ENCODE results near the gene EIPR1.
"Not testable (repeated sequence)": the region's sequence is repeated elsewhere in the genome, so short reads cannot be mapped to it uniquely, and the experiment has no call there.

The EIPR1 gene

DNA sequence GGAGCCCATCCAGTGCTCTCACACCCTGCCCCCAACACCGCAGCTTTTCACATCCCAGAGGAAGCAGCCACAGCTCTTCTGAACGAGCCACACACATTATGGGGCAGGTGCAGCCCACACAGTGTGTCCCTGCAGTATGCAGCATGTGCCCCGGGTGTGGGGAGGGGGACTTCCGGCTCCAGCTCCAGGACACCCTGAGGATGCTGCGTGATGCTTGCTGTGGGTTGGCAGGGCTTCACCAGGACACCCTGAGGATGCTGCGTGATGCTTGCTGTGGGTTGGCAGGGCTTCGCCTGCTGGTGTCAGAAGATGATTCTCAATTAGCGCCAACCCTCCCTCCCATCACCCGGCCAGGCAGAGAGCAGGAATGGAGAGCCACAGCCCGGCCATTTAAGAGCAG lies 193.9 kb downstream of the EIPR1 start:
- Histone ChIP-seq H3K9me3 (no peaks in the 10 kb centered on the region), H3K4me1 (no peaks in the 10 kb centered on the region), H3K36me3 (peaks cover 6% of the 10 kb centered on the region; the same call in 1 of the 2 replicates), H3K27me3 (no peaks in the 10 kb centered on the region), H3K4me3 (ENCODE audit: low read depth, low read length) (no peak overlapping the region)
- TF ChIP-seq CTCF (IDR thresholded peaks at IDR 0.05; ENCODE audit: low read depth, low read length) = no peak
- DNase-seq = no peak

DNA sequence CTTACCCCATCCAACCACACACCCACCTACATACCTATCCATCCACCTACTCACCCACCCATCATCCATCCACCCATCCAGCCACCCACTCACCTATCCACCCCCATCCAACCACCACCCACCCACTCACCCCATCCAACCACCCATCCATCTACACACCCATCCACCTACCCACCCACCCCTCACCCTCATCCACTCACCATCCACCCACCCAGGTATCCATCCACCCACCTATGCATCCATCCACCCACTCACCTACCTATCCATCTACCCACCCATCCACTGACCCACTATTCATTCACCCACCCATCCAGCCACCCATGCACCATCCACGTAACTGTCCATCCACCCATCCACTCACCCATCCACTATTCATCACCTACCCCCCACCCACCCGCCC lies 194.8 kb downstream of the EIPR1 start:
- Histone ChIP-seq H3K4me3 (ENCODE audit: low read depth, low read length) (no peak overlapping the region), H3K36me3 (peaks cover 6% of the 10 kb centered on the region; the same call in 1 of the 2 replicates), H3K4me1 (no peaks in the 10 kb centered on the region), H3K27me3 (no peaks in the 10 kb centered on the region), H3K9me3 (no peaks in the 10 kb centered on the region)
- TF ChIP-seq CTCF (IDR thresholded peaks at IDR 0.05; ENCODE audit: low read depth, low read length) = no peak
- no peak for DNase-seq

- Histone ChIP-seq H3K4me3 (ENCODE audit: low read depth, low read length) (no peak overlapping the region), H3K9me3 (no peaks in the 10 kb centered on the region), H3K27me3 (no peaks in the 10 kb centered on the region), H3K36me3 (peaks cover 4% of the 10 kb centered on the region; the same call in 1 of the 2 replicates), H3K4me1 (no peaks in the 10 kb centered on the region)
- no peak for DNase-seq
- no peak for TF ChIP-seq CTCF (IDR thresholded peaks at IDR 0.05; ENCODE audit: low read depth, low read length)
Measured at GRCh38 chr2:3181416-3182010, 196.1 kb downstream of the EIPR1 start.

DNA sequence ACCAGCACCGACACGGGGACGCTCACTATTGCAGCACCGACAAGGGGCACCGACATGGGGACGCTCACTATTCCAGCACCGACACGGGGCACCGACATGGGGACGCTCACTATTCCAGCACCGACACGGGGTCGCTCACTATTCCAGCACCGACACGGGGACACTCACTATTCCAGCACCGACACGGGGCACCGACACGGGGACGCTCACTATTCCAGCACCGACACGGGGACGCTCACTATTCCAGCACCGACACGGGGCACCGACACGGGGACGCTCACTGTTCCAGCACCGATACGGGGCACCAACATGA lies 196.8 kb downstream of the EIPR1 start:
- H3K9me3 ChIP-seq; H3K36me3 ChIP-seq; H3K4me3 ChIP-seq (ENCODE audit: low read depth, low read length); H3K4me1 ChIP-seq; H3K27me3 ChIP-seq; DNase-seq: not testable (repeated sequence)

GRCh38 chr2:3180082-3180908 lies 197.3 kb downstream of the EIPR1 start:
- no peak for TF ChIP-seq CTCF (IDR thresholded peaks at IDR 0.05; ENCODE audit: low read depth, low read length)
- no peaks in the 10 kb centered on the region; the same call in 1 of the 2 replicates for H3K36me3 ChIP-seq

GRCh38 chr2:3179626-3180025 lies 198.0 kb downstream of the EIPR1 start:
- H3K36me3 ChIP-seq = no peaks in the 10 kb centered on the region; the same call in 1 of the 2 replicates
- peaks cover 6% of the 10 kb centered on the region for H3K4me1 ChIP-seq

More at GRCh38 chr2:3180082-3180908, 197.3 kb downstream of the EIPR1 start:
- no peak overlapping the region for H3K4me3 ChIP-seq (ENCODE audit: low read depth, low read length)
- H3K9me3 ChIP-seq = no peaks in the 10 kb centered on the region
- no peaks in the 10 kb centered on the region for H3K27me3 ChIP-seq
- no peak for DNase-seq
- H3K4me1 ChIP-seq = no peaks in the 10 kb centered on the region; the same call in 1 of the 2 replicates

More at GRCh38 chr2:3179626-3180025, 198.0 kb downstream of the EIPR1 start:
- Histone ChIP-seq H3K27me3 (no peaks in the 10 kb centered on the region), H3K4me3 (ENCODE audit: low read depth, low read length) (no peak overlapping the region), H3K9me3 (no peaks in the 10 kb centered on the region)
- TF ChIP-seq CTCF (IDR thresholded peaks at IDR 0.05; ENCODE audit: low read depth, low read length) = no peak
- no peak for DNase-seq
